Fibroblast of pulmonary artery (primary cell): Measurements from ENCODE around the gene NRXN3.

Experiments used
- DNase-seq: peaks from one replicate; pipeline ENCODE4 v3.0.0-alpha.2; 2010; ENCODE audit warnings: low read depth
- H3K4me3 ChIP-seq: replicated peaks from 2 replicates; pipeline ENCODE4 v1.5.1; 2011; ENCODE audit warnings: low read depth, mild to moderate bottlenecking, control low read depth, low read length, moderate library complexity
- TF ChIP-seq, protein P1 (sequence below): IDR thresholded peaks from 2 replicates; pipeline ENCODE4 v1.5.1; 2011; ENCODE audit warnings: mild to moderate bottlenecking, control low read depth, low read length, inconsistent platforms; ENCODE audit errors: missing control alignments

NRXN3 gene

DNA sequence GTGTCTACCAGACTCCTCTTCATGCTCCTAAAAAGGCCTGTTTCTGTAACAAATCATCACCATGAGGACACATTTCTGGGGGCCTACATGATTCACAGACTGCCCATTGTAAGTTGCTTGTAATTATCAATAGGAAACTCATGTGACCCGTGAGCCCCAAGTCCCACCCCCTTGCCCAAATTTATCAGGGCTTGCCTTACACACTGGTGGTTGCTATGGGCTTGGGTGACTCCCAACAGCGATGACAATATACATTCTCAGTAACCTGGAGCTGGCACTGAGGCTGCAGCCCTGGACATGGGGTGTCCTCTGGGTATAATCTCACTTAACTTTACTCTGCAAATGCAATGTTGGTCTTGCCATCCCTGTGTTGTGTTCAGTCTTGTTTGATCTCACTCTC is 149.2 kb downstream of the NRXN3 start:
- TF ChIP-seq, protein P1, sequence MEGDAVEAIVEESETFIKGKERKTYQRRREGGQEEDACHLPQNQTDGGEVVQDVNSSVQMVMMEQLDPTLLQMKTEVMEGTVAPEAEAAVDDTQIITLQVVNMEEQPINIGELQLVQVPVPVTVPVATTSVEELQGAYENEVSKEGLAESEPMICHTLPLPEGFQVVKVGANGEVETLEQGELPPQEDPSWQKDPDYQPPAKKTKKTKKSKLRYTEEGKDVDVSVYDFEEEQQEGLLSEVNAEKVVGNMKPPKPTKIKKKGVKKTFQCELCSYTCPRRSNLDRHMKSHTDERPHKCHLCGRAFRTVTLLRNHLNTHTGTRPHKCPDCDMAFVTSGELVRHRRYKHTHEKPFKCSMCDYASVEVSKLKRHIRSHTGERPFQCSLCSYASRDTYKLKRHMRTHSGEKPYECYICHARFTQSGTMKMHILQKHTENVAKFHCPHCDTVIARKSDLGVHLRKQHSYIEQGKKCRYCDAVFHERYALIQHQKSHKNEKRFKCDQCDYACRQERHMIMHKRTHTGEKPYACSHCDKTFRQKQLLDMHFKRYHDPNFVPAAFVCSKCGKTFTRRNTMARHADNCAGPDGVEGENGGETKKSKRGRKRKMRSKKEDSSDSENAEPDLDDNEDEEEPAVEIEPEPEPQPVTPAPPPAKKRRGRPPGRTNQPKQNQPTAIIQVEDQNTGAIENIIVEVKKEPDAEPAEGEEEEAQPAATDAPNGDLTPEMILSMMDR: no peak
- no peak for DNase-seq
- H3K4me3 ChIP-seq: no peak overlapping the region

DNA sequence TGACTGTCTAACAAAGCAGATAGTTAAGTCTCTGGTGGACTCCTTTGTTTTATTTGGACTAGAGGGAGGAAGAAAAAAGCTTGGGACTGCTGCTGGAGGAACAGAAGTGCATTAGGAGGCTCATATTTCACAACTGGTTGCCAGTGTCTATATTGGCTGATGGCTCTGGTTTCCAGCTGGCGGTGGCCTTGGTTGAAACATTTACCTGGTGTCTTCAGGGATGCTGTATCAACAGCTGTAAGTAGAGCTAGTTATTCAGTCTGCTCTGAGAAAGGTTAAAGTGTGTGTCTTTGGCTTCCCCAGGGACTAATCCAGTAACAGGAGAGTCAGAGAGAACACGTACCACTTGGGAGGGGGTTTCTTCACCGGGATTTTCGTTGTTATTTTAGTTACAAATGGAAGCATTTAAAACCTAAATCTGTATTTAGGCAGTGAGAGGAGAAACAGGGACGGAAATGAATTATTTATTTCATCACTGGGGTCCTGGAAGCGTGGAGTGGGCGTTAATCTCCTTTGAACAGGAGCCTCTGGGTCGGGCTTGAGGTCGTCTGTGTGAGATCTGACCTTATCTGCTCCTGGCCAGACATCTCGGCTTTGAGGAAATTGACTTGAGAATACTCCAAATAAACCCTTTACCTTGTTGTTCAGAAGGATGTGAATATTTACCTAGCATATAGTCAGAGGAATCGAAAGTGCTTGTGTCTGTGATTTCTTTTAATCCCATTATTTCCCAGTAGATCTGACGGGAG is 149.9 kb downstream of the NRXN3 start:
- no peak for DNase-seq
- TF ChIP-seq, protein P1: no peak
- H3K4me3 ChIP-seq: no peak overlapping the region

DNA sequence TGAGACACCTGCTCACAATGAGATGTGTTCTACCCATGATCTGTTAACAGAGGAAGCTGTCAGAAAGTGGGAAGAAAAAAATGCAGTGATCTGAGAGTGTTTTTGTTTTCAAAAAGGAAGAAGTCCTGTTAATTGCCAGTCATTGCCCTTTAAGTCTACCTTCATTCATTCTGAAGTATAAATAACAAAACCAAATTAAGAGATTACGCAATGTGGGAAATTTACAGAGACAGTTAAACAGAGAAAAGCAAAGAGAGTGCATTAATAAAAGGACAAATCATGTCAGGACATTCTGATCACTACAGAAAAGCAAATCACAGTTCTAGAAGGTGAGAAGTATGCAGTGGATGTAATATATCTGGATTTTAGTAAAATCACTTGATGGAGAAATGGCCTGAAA is 154.2 kb downstream of the NRXN3 start:
- TF ChIP-seq, protein P1: no peak
- H3K4me3 ChIP-seq: no peak overlapping the region
- no peak for DNase-seq

DNA sequence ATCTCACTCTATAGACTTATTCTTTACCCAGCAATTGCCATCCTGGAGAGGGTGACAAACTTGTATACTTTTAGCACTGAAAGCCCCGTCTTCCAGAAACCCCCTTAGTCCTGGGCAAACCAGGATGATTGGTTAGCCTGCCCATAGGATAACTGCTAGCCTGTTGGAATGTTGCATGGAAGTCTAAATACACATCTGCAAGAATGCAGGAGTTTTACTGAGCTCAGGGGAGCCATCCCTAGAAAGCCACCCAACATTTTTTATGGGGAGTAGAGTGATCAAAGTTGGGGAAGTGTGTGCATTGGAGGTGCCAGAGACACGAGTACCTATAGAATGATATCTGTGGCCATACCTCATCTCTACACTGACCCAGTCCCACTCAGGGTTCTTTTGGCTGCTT is 155.7 kb downstream of the NRXN3 start:
- no peak for DNase-seq
- H3K4me3 ChIP-seq: no peak overlapping the region
- TF ChIP-seq, protein P1: no peak

DNA sequence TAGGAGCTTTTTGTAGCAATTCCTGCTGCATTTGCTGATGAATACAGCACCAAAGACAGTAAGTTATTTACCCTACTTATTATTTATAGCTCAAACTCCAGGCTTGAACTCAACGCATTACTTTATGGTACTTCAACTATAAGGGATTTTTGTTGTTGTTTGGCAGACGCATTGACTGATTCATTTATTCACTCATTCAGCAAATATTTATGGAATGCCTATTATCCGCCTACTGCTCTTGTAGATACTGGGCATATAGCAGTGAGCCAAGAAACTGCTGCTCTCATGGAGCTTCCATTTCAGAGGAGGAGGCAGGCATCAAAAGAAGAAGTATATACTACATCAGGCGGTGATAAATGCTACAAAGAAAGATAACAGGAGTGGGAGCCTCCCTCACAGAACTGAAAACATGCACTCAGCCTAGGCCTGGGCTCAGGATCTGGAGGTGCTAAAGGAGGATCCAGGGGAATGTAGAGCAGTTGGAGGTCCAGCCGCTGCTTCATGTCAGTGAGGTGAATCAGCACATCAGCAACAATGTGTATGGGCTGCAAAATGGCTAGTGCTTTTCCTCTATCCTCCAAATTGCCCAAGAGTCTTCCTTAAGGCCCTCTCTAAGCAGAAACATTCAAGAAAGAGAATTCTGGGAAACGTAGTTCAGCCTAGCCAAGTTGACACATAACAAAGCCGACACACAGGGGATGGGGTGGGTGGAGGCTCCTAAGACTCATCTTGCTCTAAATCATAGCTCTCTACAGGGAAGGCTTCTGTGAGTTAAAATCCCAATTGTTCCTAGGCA is 157.5 kb downstream of the NRXN3 start:
- TF ChIP-seq, protein P1: no peak
- no peak overlapping the region for H3K4me3 ChIP-seq
- no peak for DNase-seq

DNA sequence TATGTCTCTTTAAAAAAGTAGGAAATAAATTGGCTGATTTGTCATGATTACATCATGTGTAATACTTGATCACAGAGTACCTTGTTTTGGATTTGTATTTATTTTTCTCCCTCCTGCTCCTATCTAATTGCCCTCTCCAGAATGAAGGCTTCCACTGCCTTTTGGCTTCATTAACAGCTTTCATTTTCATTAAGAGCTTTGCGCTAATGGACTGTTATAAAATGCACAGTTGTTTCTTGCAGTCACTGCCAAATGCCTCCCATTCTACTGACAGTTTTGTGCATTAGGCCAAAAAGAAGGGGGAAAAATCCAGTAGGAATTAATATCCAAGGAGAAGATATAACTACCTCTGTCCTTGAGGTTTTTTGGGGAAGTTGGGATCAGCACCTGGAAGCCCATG is 159.2 kb downstream of the NRXN3 start:
- TF ChIP-seq, protein P1: no peak
- no peak overlapping the region for H3K4me3 ChIP-seq
- no peak for DNase-seq
